SK-N-SH treated with all-trans-retinoic acid at 6 μM for 48 hours (cell line): ENCODE results near the gene POLE4.

ENCODE experiments used
- ATAC-seq: fragments of 200-7000 bp; cut with Tn5 transposase; 3 replicates; pipeline ENCODE4 v1.9.1; 2020; ENCODE audit warnings: mild to moderate bottlenecking, moderate library complexity
- ARNTL ChIP-seq: fragments of 450-650 bp; formaldehyde crosslinking; IDR thresholded peaks from 2 replicates; pipeline ENCODE4 v1.5.0; 2020; ENCODE audit warnings: low read depth, mild to moderate bottlenecking, moderate library complexity, borderline replicate concordance
- BACH2 ChIP-seq: fragments of 250-450 bp; sonication (Bioruptor Pico); IDR thresholded peaks from 2 replicates; pipeline ENCODE4 v1.9.0; 2021; ENCODE audit warnings: mild to moderate bottlenecking, borderline replicate concordance
- CREB5 ChIP-seq: fragments of 250-450 bp; sonication (Bioruptor Pico); IDR thresholded peaks from 2 replicates; pipeline ENCODE4 v1.5.1; 2020; ENCODE audit warnings: low read depth, mild to moderate bottlenecking, moderate library complexity
- CSDC2 ChIP-seq: fragments of 250-450 bp; sonication (Bioruptor Pico); IDR thresholded peaks from 2 replicates; pipeline ENCODE4 v1.5.0; 2020; ENCODE audit warnings: mild to moderate bottlenecking, moderate library complexity
- ESRRG ChIP-seq: fragments of 250-450 bp; sonication (Bioruptor Pico); IDR thresholded peaks from 2 replicates; pipeline ENCODE4 v1.6.1; 2021; ENCODE audit warnings: mild to moderate bottlenecking
- GLIS3 ChIP-seq: fragments of 250-450 bp; sonication (Bioruptor Pico); IDR thresholded peaks from 2 replicates; pipeline ENCODE4 v1.5.0; 2020; ENCODE audit warnings: mild to moderate bottlenecking, moderate library complexity
- ISL1 ChIP-seq: fragments of 250-450 bp; sonication (Bioruptor Pico); IDR thresholded peaks from 2 replicates; pipeline ENCODE4 v2.1.2; 2022; ENCODE audit warnings: mild to moderate bottlenecking, moderate library complexity
- OSR1 ChIP-seq: fragments of 250-450 bp; sonication (Bioruptor Pico); IDR thresholded peaks from 2 replicates; pipeline ENCODE4 v1.8.0; 2022; ENCODE audit warnings: moderate library complexity, mild to moderate bottlenecking, inconsistent platforms
- PATZ1 ChIP-seq: fragments of 250-450 bp; sonication (Bioruptor Pico); IDR thresholded peaks from 2 replicates; pipeline ENCODE4 v1.8.0; 2020; ENCODE audit warnings: mild to moderate bottlenecking, moderate library complexity, borderline replicate concordance
- POU6F1 ChIP-seq: fragments of 250-450 bp; sonication (Bioruptor Pico); IDR thresholded peaks from 2 replicates; pipeline ENCODE4 v1.8.0; 2021; ENCODE audit warnings: low read depth, mild to moderate bottlenecking, moderate library complexity, borderline replicate concordance
- PPARA ChIP-seq: fragments of 250-450 bp; sonication (Bioruptor Pico); IDR thresholded peaks from 2 replicates; pipeline ENCODE4 v1.5.0; 2020; ENCODE audit warnings: mild to moderate bottlenecking, borderline replicate concordance
- RARB ChIP-seq: fragments of 250-450 bp; sonication (Bioruptor Pico); IDR thresholded peaks from 2 replicates; pipeline ENCODE4 v1.8.0; 2021; ENCODE audit warnings: mild to moderate bottlenecking, moderate library complexity
- SNAI2 ChIP-seq: fragments of 250-450 bp; sonication (Bioruptor Pico); IDR thresholded peaks from 2 replicates; pipeline ENCODE4 v1.5.0; 2020; ENCODE audit warnings: mild to moderate bottlenecking, moderate library complexity
- TCF4 ChIP-seq: fragments of 250-450 bp; sonication (Bioruptor Pico); IDR thresholded peaks from 2 replicates; pipeline ENCODE4 v1.8.0; 2021; ENCODE audit warnings: mild to moderate bottlenecking, moderate library complexity, borderline replicate concordance
- TSHZ2 ChIP-seq: fragments of 250-450 bp; sonication (Bioruptor Pico); IDR thresholded peaks from 2 replicates; pipeline ENCODE4 v1.5.0; 2020; ENCODE audit warnings: mild to moderate bottlenecking, moderate library complexity
- ZC3H10 ChIP-seq: fragments of 250-450 bp; sonication (Bioruptor Pico); IDR thresholded peaks from 2 replicates; pipeline ENCODE4 v1.5.1; 2021; ENCODE audit warnings: mild to moderate bottlenecking, moderate library complexity
- ZFP3 ChIP-seq: fragments of 250-450 bp; sonication (Bioruptor Pico); IDR thresholded peaks from 2 replicates; pipeline ENCODE4 v1.5.0; 2020; ENCODE audit warnings: mild to moderate bottlenecking, moderate library complexity
- ZNF70 ChIP-seq: fragments of 450-650 bp; formaldehyde crosslinking; IDR thresholded peaks from 2 replicates; pipeline ENCODE4 v1.5.0; 2020; ENCODE audit warnings: mild to moderate bottlenecking, moderate library complexity
- ZNF8 ChIP-seq: fragments of 450-650 bp; formaldehyde crosslinking; IDR thresholded peaks from 2 replicates; pipeline ENCODE4 v1.5.0; 2020; ENCODE audit warnings: mild to moderate bottlenecking, moderate library complexity

POLE4 gene

GRCh38 chr2:74942263-74942662 lies 16.2 kb upstream of the POLE4 start (continued):
- no peak for TF ChIP-seq CREB5 (CRISPR knock-in tag)
- TF ChIP-seq POU6F1 (CRISPR knock-in tag): no peak
- TF ChIP-seq BACH2 (CRISPR knock-in tag): no peak
- TF ChIP-seq CSDC2 (CRISPR knock-in tag): no peak
- TF ChIP-seq GLIS3 (CRISPR knock-in tag): no peak
- TF ChIP-seq ARNTL: no peak
- no peak for TF ChIP-seq ZC3H10 (CRISPR knock-in tag)

GRCh38 chr2:74944987-74945787 lies 13.3 kb upstream of the POLE4 start:
- TF ChIP-seq PATZ1 (CRISPR knock-in tag): no peak
- no peak for TF ChIP-seq ZC3H10 (CRISPR knock-in tag)
- TF ChIP-seq CSDC2 (CRISPR knock-in tag): no peak
- no peak for TF ChIP-seq ZFP3 (CRISPR knock-in tag)
- no peak for TF ChIP-seq ARNTL
- no peak for TF ChIP-seq RARB
- TF ChIP-seq, all 23 proteins: peak for 0
- ATAC-seq: no peak; the same call in 2 of the 3 replicates

- no peak for ATAC-seq
Observed at GRCh38 chr2:74945788-74946331, 12.6 kb upstream of the POLE4 start.

More at GRCh38 chr2:74945788-74946331, 12.6 kb upstream of the POLE4 start:
- TF ChIP-seq PATZ1 (CRISPR knock-in tag): no peak
- TF ChIP-seq TCF4 (CRISPR knock-in tag): no peak
- TF ChIP-seq ZC3H10 (CRISPR knock-in tag): no peak
- no peak for TF ChIP-seq ARNTL
- TF ChIP-seq GLIS3 (CRISPR knock-in tag): no peak
- no peak for TF ChIP-seq TSHZ2 (CRISPR knock-in tag)
- no peak for TF ChIP-seq RARB
- no peak for TF ChIP-seq POU6F1 (CRISPR knock-in tag)
- no peak for TF ChIP-seq ZNF8 (CRISPR knock-in tag)
- TF ChIP-seq ESRRG: no peak
- no peak for TF ChIP-seq PPARA
- no peak for TF ChIP-seq ZNF70 (CRISPR knock-in tag)
- no peak for TF ChIP-seq OSR1 (CRISPR knock-in tag)
- TF ChIP-seq SNAI2 (CRISPR knock-in tag): no peak
- TF ChIP-seq ISL1: no peak
